IMR-90 (cell line): ENCODE measurements around the gene SLC2A11.
A peak's percentile ranks its signal among the peaks of the same experiment; 100 is the strongest.

Experiments used
- CEBPB ChIP-seq: IDR thresholded peaks from 2 replicates; pipeline ENCODE4 v1.6.1; 2012; ENCODE audit warnings: low read depth, low read length, improper control_type of control experiment
- CHD1 ChIP-seq: IDR thresholded peaks from 2 replicates; pipeline ENCODE4 v1.6.1; 2012; ENCODE audit warnings: low read depth, low read length, improper control_type of control experiment
- FOS ChIP-seq: fragments of 150-350 bp; IDR thresholded peaks from 2 replicates; pipeline ENCODE4 v1.6.1; 2016; ENCODE audit warnings: low read depth, low read length
- MAFK ChIP-seq: IDR thresholded peaks from 2 replicates; pipeline ENCODE4 v1.6.1; 2012; ENCODE audit warnings: low read depth, low read length, improper control_type of control experiment
- POLR2A ChIP-seq: IDR thresholded peaks from 2 replicates; pipeline ENCODE4 v1.6.1; 2012; ENCODE audit warnings: mild to moderate bottlenecking, low read depth, low read length
- RAD21 ChIP-seq: IDR thresholded peaks from 2 replicates; pipeline ENCODE4 v1.6.1; 2012; ENCODE audit warnings: low read length, improper control_type of control experiment
- RCOR1 ChIP-seq: IDR thresholded peaks from 2 replicates; pipeline ENCODE4 v1.6.1; 2012; ENCODE audit warnings: mild to moderate bottlenecking, low read length, improper control_type of control experiment; ENCODE audit not compliant: insufficient replicate concordance
- RFX5 ChIP-seq: IDR thresholded peaks from 2 replicates; pipeline ENCODE4 v1.8.0; 2012; ENCODE audit warnings: low read depth, mild to moderate bottlenecking, low read length, moderate library complexity
- SMC3 ChIP-seq: fragments of 150-350 bp; IDR thresholded peaks from 2 replicates; pipeline ENCODE4 v1.6.1; 2016; ENCODE audit warnings: low read depth, mild to moderate bottlenecking, antibody characterized with exemption, low read length, moderate library complexity
- TF ChIP-seq, protein P1 (sequence below): conservative IDR thresholded peaks from 2 replicates; pipeline ENCODE4 v1.5.1; 2012; ENCODE audit warnings: mild to moderate bottlenecking, low read depth, low read length, improper control_type of control experiment
- TF ChIP-seq, protein P2 (sequence below): fragments of 150-350 bp; IDR thresholded peaks from 2 replicates; pipeline ENCODE4 v1.6.1; 2016; ENCODE audit warnings: low read depth, mild to moderate bottlenecking, low read length, moderate library complexity, borderline replicate concordance
- TF ChIP-seq, protein P3 (sequence below): fragments of 150-350 bp; IDR thresholded peaks from 2 replicates; pipeline ENCODE4 v1.6.1; 2017; ENCODE audit warnings: mild to moderate bottlenecking, antibody characterized with exemption, low read length, low read depth

DNA sequence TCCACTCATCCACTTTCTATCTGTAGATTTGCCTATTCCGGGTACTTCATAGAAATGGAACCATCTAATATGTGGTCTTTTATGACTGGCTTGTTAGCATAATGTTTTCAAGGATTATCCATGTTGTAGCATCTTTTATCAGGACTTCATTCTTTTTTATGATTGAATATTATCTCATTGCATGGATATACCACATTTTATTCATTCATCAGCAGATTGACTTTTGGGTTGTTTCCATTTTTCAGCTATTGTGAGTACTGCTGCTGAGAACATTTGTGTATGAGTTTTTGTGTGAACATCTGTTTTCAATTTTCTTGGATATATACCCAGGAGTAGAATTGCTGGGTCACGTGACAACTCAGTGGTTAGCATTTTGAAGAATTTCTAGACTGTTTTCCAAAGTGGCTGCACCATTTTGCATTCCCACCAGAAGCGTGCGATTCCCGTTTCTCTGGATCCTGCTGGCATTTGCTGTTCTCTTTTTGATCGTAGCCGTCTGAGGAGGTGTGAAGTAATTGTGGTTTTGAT, 27.8 kb upstream of the SLC2A11 start:
- no peak for TF ChIP-seq POLR2A
- TF ChIP-seq, protein P1, sequence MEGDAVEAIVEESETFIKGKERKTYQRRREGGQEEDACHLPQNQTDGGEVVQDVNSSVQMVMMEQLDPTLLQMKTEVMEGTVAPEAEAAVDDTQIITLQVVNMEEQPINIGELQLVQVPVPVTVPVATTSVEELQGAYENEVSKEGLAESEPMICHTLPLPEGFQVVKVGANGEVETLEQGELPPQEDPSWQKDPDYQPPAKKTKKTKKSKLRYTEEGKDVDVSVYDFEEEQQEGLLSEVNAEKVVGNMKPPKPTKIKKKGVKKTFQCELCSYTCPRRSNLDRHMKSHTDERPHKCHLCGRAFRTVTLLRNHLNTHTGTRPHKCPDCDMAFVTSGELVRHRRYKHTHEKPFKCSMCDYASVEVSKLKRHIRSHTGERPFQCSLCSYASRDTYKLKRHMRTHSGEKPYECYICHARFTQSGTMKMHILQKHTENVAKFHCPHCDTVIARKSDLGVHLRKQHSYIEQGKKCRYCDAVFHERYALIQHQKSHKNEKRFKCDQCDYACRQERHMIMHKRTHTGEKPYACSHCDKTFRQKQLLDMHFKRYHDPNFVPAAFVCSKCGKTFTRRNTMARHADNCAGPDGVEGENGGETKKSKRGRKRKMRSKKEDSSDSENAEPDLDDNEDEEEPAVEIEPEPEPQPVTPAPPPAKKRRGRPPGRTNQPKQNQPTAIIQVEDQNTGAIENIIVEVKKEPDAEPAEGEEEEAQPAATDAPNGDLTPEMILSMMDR: no peak
- TF ChIP-seq MAFK: no peak
- TF ChIP-seq, protein P2, sequence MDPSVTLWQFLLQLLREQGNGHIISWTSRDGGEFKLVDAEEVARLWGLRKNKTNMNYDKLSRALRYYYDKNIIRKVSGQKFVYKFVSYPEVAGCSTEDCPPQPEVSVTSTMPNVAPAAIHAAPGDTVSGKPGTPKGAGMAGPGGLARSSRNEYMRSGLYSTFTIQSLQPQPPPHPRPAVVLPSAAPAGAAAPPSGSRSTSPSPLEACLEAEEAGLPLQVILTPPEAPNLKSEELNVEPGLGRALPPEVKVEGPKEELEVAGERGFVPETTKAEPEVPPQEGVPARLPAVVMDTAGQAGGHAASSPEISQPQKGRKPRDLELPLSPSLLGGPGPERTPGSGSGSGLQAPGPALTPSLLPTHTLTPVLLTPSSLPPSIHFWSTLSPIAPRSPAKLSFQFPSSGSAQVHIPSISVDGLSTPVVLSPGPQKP: no peak
- TF ChIP-seq RFX5: no peak
- TF ChIP-seq SMC3: no peak
- no peak for TF ChIP-seq FOS
- TF ChIP-seq CEBPB: no peak
- TF ChIP-seq CHD1: no peak
- TF ChIP-seq, protein P3, sequence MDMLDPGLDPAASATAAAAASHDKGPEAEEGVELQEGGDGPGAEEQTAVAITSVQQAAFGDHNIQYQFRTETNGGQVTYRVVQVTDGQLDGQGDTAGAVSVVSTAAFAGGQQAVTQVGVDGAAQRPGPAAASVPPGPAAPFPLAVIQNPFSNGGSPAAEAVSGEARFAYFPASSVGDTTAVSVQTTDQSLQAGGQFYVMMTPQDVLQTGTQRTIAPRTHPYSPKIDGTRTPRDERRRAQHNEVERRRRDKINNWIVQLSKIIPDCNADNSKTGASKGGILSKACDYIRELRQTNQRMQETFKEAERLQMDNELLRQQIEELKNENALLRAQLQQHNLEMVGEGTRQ: peak; percentile 89
- no peak for TF ChIP-seq RAD21
- no peak for TF ChIP-seq RCOR1
